H1 (cell line): ENCODE results near the gene KRT35. TPM values are rescaled to one million over a fixed set of nuclear protein-coding genes. Genes with fewer than 3 reads are reported as not detected.

ENCODE experiments used
- CTCF ChIA-PET: fragments of 300-600 bp; sonication (Branson Sonifier 250); formaldehyde crosslinking; loops from one replicate; lab custom pipeline; 2021; ENCODE audit not compliant: partially characterized antibody; lab: Charles Lee
- POLR2A ChIA-PET: fragments of 300-600 bp; sonication (Branson Sonifier 250); formaldehyde crosslinking; loops from one replicate; lab custom pipeline; 2021; ENCODE audit warnings: inconsistent platforms; ENCODE audit not compliant: partially characterized antibody; lab: Charles Lee
- DNase-seq, 2 experiments: peaks; one replicate each; pipeline versions ENCODE4 v3.0.0 to v3.0.0-alpha.2; 2010 to 2022; ENCODE audit warnings: low spot score in 2 of 2, low read depth in 1 of 2, mixed read lengths in 1 of 2
- FAIRE-seq: peaks from 2 replicates; lab custom pipeline; 2011; peaks lifted over from hg19 to GRCh38; lab: Jason Lieb, UNC
- H2AFZ ChIP-seq: 2 replicates; pipeline ENCODE4 v1.8.1; 2012; ENCODE audit warnings: low read length, inconsistent platforms
- H2AK5ac ChIP-seq: 2 replicates; pipeline ENCODE4 v1.6.1; 2013; ENCODE audit warnings: low read depth, low read length
- H2BK120ac ChIP-seq: replicated peaks from 2 replicates; pipeline ENCODE3; 2013; ENCODE audit warnings: low read depth, low read length, inconsistent platforms
- H2BK12ac ChIP-seq: 2 replicates; pipeline ENCODE4 v1.6.1; 2013; ENCODE audit warnings: low read depth, low read length
- H2BK15ac ChIP-seq: 2 replicates; pipeline ENCODE4 v1.6.1; 2013; ENCODE audit warnings: low read length
- H2BK20ac ChIP-seq: 2 replicates; pipeline ENCODE4 v1.6.1; 2013; ENCODE audit warnings: low read length
- H2BK5ac ChIP-seq: 2 replicates; pipeline ENCODE4 v1.6.1; 2013; ENCODE audit warnings: low read depth, low read length
- H3K14ac ChIP-seq: 2 replicates; pipeline ENCODE4 v1.6.1; 2013; ENCODE audit warnings: inconsistent platforms; ENCODE audit not compliant: insufficient read length
- H3K18ac ChIP-seq: 2 replicates; pipeline ENCODE4 v1.6.1; 2013; ENCODE audit warnings: low read length; ENCODE audit errors: extremely low read depth
- H3K23ac ChIP-seq: 2 replicates; pipeline ENCODE4 v1.6.1; 2013; ENCODE audit warnings: inconsistent platforms; ENCODE audit not compliant: insufficient read length
- H3K23me2 ChIP-seq: 2 replicates; pipeline ENCODE4 v1.6.1; 2013; ENCODE audit warnings: low read depth, low read length
- H3K27ac ChIP-seq: 2 replicates; pipeline ENCODE4 v1.6.1; 2011; ENCODE audit warnings: low read depth, low read length, inconsistent platforms
- H3K27me3 ChIP-seq, 4 experiments: replicated peaks in 1 of 4; 1 replicate in 1 of 4; 2 replicates in 3 of 4; pipeline versions ENCODE4 v1.6.1 to v1.8.1; 2011 to 2013; ENCODE audit warnings: low read length in 3 of 4, mild to moderate bottlenecking in 3 of 4, inconsistent platforms in 2 of 4, mixed read lengths in 2 of 4, moderate library complexity in 1 of 4; ENCODE audit not compliant: control insufficient read depth in 3 of 4, insufficient read depth in 3 of 4; ENCODE audit errors: extremely low read depth in 1 of 4
- H3K36me3 ChIP-seq, 4 experiments: 2 replicates each; pipeline versions ENCODE4 v1.6.1 to v1.8.1; 2011 to 2013; ENCODE audit warnings: mild to moderate bottlenecking in 4 of 4, low read length in 3 of 4, moderate library complexity in 2 of 4, control low read depth in 1 of 4, inconsistent platforms in 1 of 4; ENCODE audit not compliant: insufficient read depth in 4 of 4, control insufficient read depth in 2 of 4
- H3K4ac ChIP-seq: replicated peaks from 2 replicates; pipeline ENCODE3; 2013; ENCODE audit warnings: low read length, low read depth, mixed read lengths, inconsistent platforms; ENCODE audit not compliant: insufficient read length
- H3K4me1 ChIP-seq, 4 experiments: replicated peaks in 1 of 4; 1 replicate in 1 of 4; 2 replicates in 3 of 4; pipeline versions ENCODE4 v1.6.1 to v1.8.1; 2011 to 2013; ENCODE audit warnings: low read length in 3 of 4, inconsistent platforms in 2 of 4, mixed read lengths in 1 of 4; ENCODE audit not compliant: insufficient read depth in 4 of 4, control insufficient read depth in 3 of 4
- H3K4me2 ChIP-seq, 2 experiments: 2 replicates each; pipeline versions ENCODE4 v1.6.1 to v1.8.1; 2011 to 2013; ENCODE audit warnings: low read depth in 2 of 2, low read length in 2 of 2, control low read depth in 1 of 2, inconsistent platforms in 1 of 2, mild to moderate bottlenecking in 1 of 2; ENCODE audit not compliant: insufficient read depth in 1 of 2
- H3K4me3 ChIP-seq, 4 experiments: fragments of 200-600, 300-600 bp in 1 of 4; sonication (generic), shearing (Covaris generic), sonication (Bioruptor Twin) in 1 of 4; 2 replicates each; pipeline versions ENCODE4 v1.5.1 to v1.8.1; 2011 to 2016; ENCODE audit warnings: low read length in 4 of 4, low read depth in 3 of 4, control low read depth in 2 of 4, inconsistent platforms in 2 of 4, mild to moderate bottlenecking in 2 of 4, mixed read lengths in 1 of 4, moderate library complexity in 1 of 4; ENCODE audit not compliant: insufficient read depth in 2 of 4; ENCODE audit errors: extremely low read depth in 1 of 4
- H3K56ac ChIP-seq: replicated peaks from 2 replicates; pipeline ENCODE3; 2013; ENCODE audit warnings: low read depth, mild to moderate bottlenecking, mixed read lengths, low read length, inconsistent platforms; ENCODE audit not compliant: insufficient read length
- H3K79me1 ChIP-seq: 2 replicates; pipeline ENCODE4 v1.6.1; 2013; ENCODE audit warnings: low read depth, low read length, control low read depth
- H3K79me2 ChIP-seq, 2 experiments: 2 replicates each; pipeline versions ENCODE4 v1.6.1 to v1.8.1; 2012 to 2013; ENCODE audit warnings: low read length in 2 of 2, mild to moderate bottlenecking in 2 of 2, inconsistent platforms in 1 of 2; ENCODE audit not compliant: insufficient read depth in 2 of 2, control insufficient read depth in 1 of 2
- H3K9ac ChIP-seq, 4 experiments: replicated peaks in 1 of 4; 1 replicate in 1 of 4; 2 replicates in 3 of 4; pipeline versions ENCODE4 v1.6.1 to v1.8.1; 2011 to 2013; ENCODE audit warnings: low read depth in 3 of 4, low read length in 3 of 4, control low read depth in 2 of 4, mild to moderate bottlenecking in 2 of 4, moderate library complexity in 2 of 4, inconsistent platforms in 1 of 4; ENCODE audit errors: extremely low read depth in 1 of 4
- H3K9me3 ChIP-seq, 2 experiments: 2 replicates each; pipeline versions ENCODE4 v1.6.1 to v1.8.1; 2012 to 2013; ENCODE audit warnings: mild to moderate bottlenecking in 2 of 2, moderate library complexity in 2 of 2, control low read depth in 1 of 2, inconsistent platforms in 1 of 2, low read depth in 1 of 2, low read length in 1 of 2, mixed read lengths in 1 of 2; ENCODE audit not compliant: insufficient read depth in 2 of 2
- H4K20me1 ChIP-seq, 2 experiments: replicated peaks in 1 of 2; 2 replicates each; pipeline versions ENCODE3 to v1.8.1; 2011 to 2013; ENCODE audit warnings: inconsistent platforms in 2 of 2, low read length in 2 of 2, mild to moderate bottlenecking in 1 of 2; ENCODE audit not compliant: insufficient read depth in 2 of 2, control insufficient read depth in 1 of 2
- H4K5ac ChIP-seq: 2 replicates; pipeline ENCODE4 v1.6.1; 2013; ENCODE audit warnings: low read length, low read depth, mixed read lengths, inconsistent platforms; ENCODE audit not compliant: insufficient read length
- H4K8ac ChIP-seq: 2 replicates; pipeline ENCODE4 v1.8.0; 2013; ENCODE audit warnings: mild to moderate bottlenecking, moderate library complexity, low read length, inconsistent platforms; ENCODE audit not compliant: insufficient read depth; ENCODE audit errors: extremely low read depth
- H4K91ac ChIP-seq: replicated peaks from 2 replicates; pipeline ENCODE3; 2013; ENCODE audit warnings: low read length, mixed read lengths, inconsistent platforms; ENCODE audit not compliant: insufficient read length
- BRCA1 ChIP-seq: IDR thresholded peaks from 2 replicates; pipeline ENCODE4 v1.6.1; 2012; ENCODE audit warnings: low read depth, low read length, improper control_type of control experiment
- CREB1 ChIP-seq: IDR thresholded peaks from 2 replicates; pipeline ENCODE4 v1.6.1; 2012; ENCODE audit warnings: inconsistent platforms
- KDM4A ChIP-seq: IDR thresholded peaks from one replicate; pipeline ENCODE4 v1.7.1; 2012; ENCODE audit warnings: low read depth, mild to moderate bottlenecking, moderate library complexity, low read length, inconsistent platforms; ENCODE audit not compliant: severe bottlenecking
- NANOG ChIP-seq: IDR thresholded peaks from 2 replicates; pipeline ENCODE4 v1.6.1; 2011; ENCODE audit warnings: low read length, low read depth, mild to moderate bottlenecking, inconsistent platforms; ENCODE audit not compliant: insufficient read depth, poor library complexity, severe bottlenecking
- NRF1 ChIP-seq: IDR thresholded peaks from 2 replicates; pipeline ENCODE4 v1.6.1; 2011; ENCODE audit warnings: mild to moderate bottlenecking, low read depth, low read length, improper control_type of control experiment
- POLR2AphosphoS5 ChIP-seq: IDR thresholded peaks from 2 replicates; pipeline ENCODE4 v1.6.1; 2011; ENCODE audit warnings: low read depth, low read length
- POU5F1 ChIP-seq: IDR thresholded peaks from 2 replicates; pipeline ENCODE4 v1.6.1; 2011; ENCODE audit warnings: low read depth, mild to moderate bottlenecking, low read length, moderate library complexity
- RXRA ChIP-seq: IDR thresholded peaks from 2 replicates; pipeline ENCODE4 v1.6.1; 2011; ENCODE audit warnings: low read depth, mild to moderate bottlenecking, low read length, moderate library complexity; ENCODE audit not compliant: insufficient read depth
- SAP30 ChIP-seq: fragments of 300-600 bp; sonication (generic); IDR thresholded peaks from 2 replicates; pipeline ENCODE4 v1.7.1; 2012; ENCODE audit warnings: low read length, moderate library complexity, mild to moderate bottlenecking, inconsistent platforms; ENCODE audit not compliant: insufficient read depth, insufficient replicate concordance
- SIX5 ChIP-seq: IDR thresholded peaks from 2 replicates; pipeline ENCODE4 v1.6.1; 2011; ENCODE audit warnings: mild to moderate bottlenecking, low read depth, low read length
- TBP ChIP-seq: IDR thresholded peaks from 2 replicates; pipeline ENCODE4 v1.6.1; 2011; ENCODE audit warnings: low read depth, low read length, improper control_type of control experiment
- WGBS, 2 experiments: shearing (Covaris generic) in 1 of 2; methylation state at CpG; one replicate each; pipeline versions ENCODE4 v1.1.6 to v1.1.7; 2013 to 2015; ENCODE audit warnings: low lambda C conversion rate in 2 of 2, mixed read lengths in 2 of 2, inconsistent platforms in 1 of 2, low coverage in 1 of 2, missing lambda C conversion rate in 1 of 2; ENCODE audit not compliant: insufficient replicate concordance in 2 of 2, insufficient coverage in 1 of 2, insufficient read length in 1 of 2; ENCODE audit errors: extremely low coverage in 1 of 2, missing lambda C conversion rate in 1 of 2; 5-methylcytosine and 5-hydroxymethylcytosine counted together
- polyA plus RNA-seq, 7 experiments: library from polyadenylated mRNA; depleted of rRNA in 3 of 7; stranded (reverse) in 5 of 7; unstranded in 2 of 7; fragments of >200 nt in 5 of 7; fragments of 200-250 nt in 2 of 7; gene quantifications; 1 replicate in 5 of 7; 2 replicates in 1 of 7; 4 replicates in 1 of 7; pipeline versions ENCODE4 v1.2.1 to v1.2.3, GENCODE V29; 2011 to 2013; ENCODE audit warnings: missing spikeins in 2 of 7, mixed read lengths in 2 of 7
- total RNA-seq: library from RNA; stranded (reverse); fragmentation: NEBNext Ultra II Directional; extraction: Animal tissue kit (Norgen Biotek cat#: 25700); gene quantifications from 2 replicates; pipeline ENCODE4 v1.2.1, GENCODE V29; 2021
- TF ChIP-seq, protein P1 (sequence below): IDR thresholded peaks from 2 replicates; pipeline ENCODE4 v1.6.1; 2012; ENCODE audit warnings: inconsistent platforms
- TF ChIP-seq, protein P2 (sequence below): IDR thresholded peaks from 2 replicates; pipeline ENCODE4 v1.6.1; 2012; ENCODE audit warnings: inconsistent platforms

KRT35 gene
- total and polyA plus RNA-seq, 2 of the 8 experiments (the other 6 are each of a cell fraction or from before 2014, with no cell fraction given): not detected

DNA sequence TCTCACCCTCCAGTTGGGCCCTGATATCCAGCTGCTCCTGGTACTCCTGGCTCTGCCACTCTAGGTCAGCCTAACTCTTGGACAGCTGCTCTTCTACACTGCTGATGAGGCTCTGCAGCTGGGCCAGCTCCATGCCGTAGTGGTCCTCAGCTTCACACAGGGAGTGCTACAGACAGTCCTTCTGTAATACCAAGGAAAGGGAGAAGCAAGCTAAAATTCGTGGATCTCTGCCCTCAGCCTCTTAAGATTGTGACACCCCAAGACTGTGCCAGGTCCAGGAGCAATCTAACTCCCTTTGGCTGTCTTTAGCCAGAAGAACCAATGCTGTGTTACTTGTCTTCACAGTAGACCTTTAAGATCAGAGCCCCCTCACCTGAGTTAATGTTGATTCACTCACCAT, 32.4 kb downstream of the KRT35 start:
- Histone ChIP-seq H3K4me3 (no peak overlapping the region), H2AFZ (no peak overlapping the region), H3K9me3 (peaks cover 3 to 9% of the 10 kb centered on the region in 2 experiments; a peak in 2 of 4 replicates), H3K4ac (no peak overlapping the region), H2AK5ac (no peak overlapping the region), H2BK15ac (no peak overlapping the region), H3K23me2 (no peaks in the 10 kb centered on the region; the same call in 1 of the 2 replicates), H2BK5ac (no peak overlapping the region), H2BK120ac (no peak overlapping the region), H4K20me1 (no peaks in the 10 kb centered on the region), H3K23ac (no peak overlapping the region), H3K36me3 (no peaks in the 10 kb centered on the region), H2BK12ac (peak overlapping the region; percentile 70; the same call in 1 of the 2 replicates), H3K27me3 (no peaks in the 10 kb centered on the region; a peak in 1 of 7 replicates), H4K8ac (no peak overlapping the region), H3K9ac (no peak overlapping the region), H3K14ac (no peak overlapping the region), H4K91ac (no peak overlapping the region), H3K27ac (no peak overlapping the region), H3K79me2 (no peaks in the 10 kb centered on the region), H4K5ac (no peak overlapping the region), H3K56ac (no peak overlapping the region), H3K18ac (no peak overlapping the region), H3K79me1 (no peaks in the 10 kb centered on the region), H3K4me1 (no peaks in the 10 kb centered on the region; a peak in 1 of 7 replicates), H2BK20ac (no peak overlapping the region), H3K4me2 (no peak overlapping the region)
- WGBS, 2 experiments: 92% methylated on average over 1 of the region's 2 CpGs; no CpG with 5 or more reads in 1 of the 2 experiments
- FAIRE-seq (no peak), DNase-seq (no peak)
- ChIA-PET POLR2A (no interaction called here), CTCF (interaction anchor here (1.0 to 3.1 kb wide), 8 partner anchors 9 to 217 kb away, joined by 3 to 10 read pairs (median 4); no protein-coding TSS in a partner anchor)
- TF ChIP-seq KDM4A: no peak
- TF ChIP-seq SIX5: no peak
- no peak for TF ChIP-seq RXRA
- no peak for TF ChIP-seq BRCA1
- TF ChIP-seq CREB1: no peak
- no peak for TF ChIP-seq TBP
- TF ChIP-seq NRF1: no peak
- TF ChIP-seq, protein P1, sequence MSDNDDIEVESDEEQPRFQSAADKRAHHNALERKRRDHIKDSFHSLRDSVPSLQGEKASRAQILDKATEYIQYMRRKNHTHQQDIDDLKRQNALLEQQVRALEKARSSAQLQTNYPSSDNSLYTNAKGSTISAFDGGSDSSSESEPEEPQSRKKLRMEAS: no peak
- TF ChIP-seq NANOG: no peak
- no peak for TF ChIP-seq SAP30
- TF ChIP-seq POU5F1: no peak
- TF ChIP-seq, protein P2, sequence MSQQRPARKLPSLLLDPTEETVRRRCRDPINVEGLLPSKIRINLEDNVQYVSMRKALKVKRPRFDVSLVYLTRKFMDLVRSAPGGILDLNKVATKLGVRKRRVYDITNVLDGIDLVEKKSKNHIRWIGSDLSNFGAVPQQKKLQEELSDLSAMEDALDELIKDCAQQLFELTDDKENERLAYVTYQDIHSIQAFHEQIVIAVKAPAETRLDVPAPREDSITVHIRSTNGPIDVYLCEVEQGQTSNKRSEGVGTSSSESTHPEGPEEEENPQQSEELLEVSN: no peak
- TF ChIP-seq POLR2AphosphoS5: no peak
